Cardiac muscle cell (in vitro differentiated cells and primary cell): ENCODE measurements around the gene DENND5B. TPM values are rescaled to one million over a fixed set of nuclear protein-coding genes. Genes with fewer than 3 reads are reported as not detected.

ENCODE experiments used
- DNase-seq, 2 donors: peaks; one replicate each; pipeline versions ENCODE4 v3.0.0 to v3.0.0-alpha.2; 2010 to 2017; ENCODE audit warnings: low read depth in 1 of 2, low spot score in 1 of 2
- H3K27ac ChIP-seq: fragments of 200-600 bp; sonication (generic); 2 replicates; pipeline ENCODE4 v1.5.1; 2016
- H3K27me3 ChIP-seq: fragments of 200-600 bp; sonication (generic); 2 replicates; pipeline ENCODE4 v1.6.0; 2016; ENCODE audit warnings: control low read depth
- H3K36me3 ChIP-seq: fragments of 200-600 bp; sonication (generic); 2 replicates; pipeline ENCODE4 v1.5.1; 2016; ENCODE audit warnings: control low read depth
- H3K4me1 ChIP-seq: fragments of 200-600 bp; sonication (generic); 2 replicates; pipeline ENCODE4 v1.8.1; 2017; ENCODE audit warnings: low read depth, mild to moderate bottlenecking, mixed run types
- H3K4me3 ChIP-seq: fragments of 200-600 bp; sonication (generic); 2 replicates; pipeline ENCODE4 v1.5.1; 2016; ENCODE audit warnings: mild to moderate bottlenecking
- H3K9me3 ChIP-seq: fragments of 200-600 bp; sonication (generic); 2 replicates; pipeline ENCODE4 v1.5.1; 2017; ENCODE audit warnings: low read depth, mild to moderate bottlenecking, control low read depth
- polyA plus RNA-seq: library from polyadenylated mRNA; unstranded; fragments of >200 nt; fragmentation: Nextera tagmentation; extraction: Ambion mirVana; gene quantifications from 2 replicates; pipeline ENCODE4 v1.2.1, GENCODE V29; 2016
- total RNA-seq: library from RNA; depleted of rRNA; stranded (reverse); fragments of >200 nt; gene quantifications from 2 replicates; pipeline ENCODE4 v1.2.3, GENCODE V29; 2016
- TF ChIP-seq, protein P1 (sequence below): IDR thresholded peaks from 2 replicates; pipeline ENCODE4 v1.5.1; 2012; ENCODE audit warnings: low read depth, mild to moderate bottlenecking, low read length

The DENND5B gene
- 85.4 and 121 TPM in 2 replicates for total RNA-seq
- polyA plus RNA-seq: 40.4 and 71.6 TPM in 2 replicates

DNA sequence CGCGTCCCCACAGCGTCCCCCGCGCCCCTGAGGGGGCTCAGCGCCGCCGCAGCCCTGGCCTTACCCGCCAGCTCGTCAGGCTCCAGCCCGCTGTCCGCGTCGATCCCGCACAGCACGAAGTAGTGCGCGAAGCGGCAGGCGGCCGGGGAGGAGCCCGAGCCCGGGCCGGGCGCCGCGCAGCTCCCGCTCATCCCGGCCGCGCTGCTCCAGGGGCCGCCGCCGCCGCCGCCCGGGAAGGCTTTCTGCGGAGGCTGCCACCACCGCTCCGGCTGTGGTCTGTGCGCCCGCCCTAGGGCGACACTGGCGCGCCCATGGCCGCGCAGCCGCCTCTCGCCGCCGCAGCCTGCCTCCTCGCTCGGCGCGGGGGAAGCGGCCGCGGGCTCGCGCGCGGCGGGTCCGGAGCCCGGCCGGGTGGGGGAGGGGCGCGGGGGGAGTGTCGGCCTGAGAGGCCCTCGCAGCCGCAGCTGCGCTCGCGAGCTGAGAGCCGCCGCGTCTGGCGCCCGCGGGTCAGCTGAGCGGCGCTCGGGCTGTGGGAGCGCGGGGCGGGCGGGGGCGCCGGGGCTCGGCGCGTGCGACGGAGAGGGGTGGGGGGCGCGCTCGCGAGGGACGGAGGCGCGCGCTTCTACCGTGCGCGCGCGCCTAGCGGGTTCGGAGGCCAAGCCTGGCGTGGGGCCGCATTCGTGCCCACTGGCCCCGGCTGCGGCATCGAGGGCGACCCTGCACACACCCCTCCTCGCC lies at the start of gene DENND5B:
TSS of gene DENND5B (minus strand) at position 495 of the 738 bp plus-strand sequence. CDS start at position 191, 304 bp downstream.
- H3K4me1 ChIP-seq: peaks cover 27% of the 10 kb centered on the region
- no peaks in the 10 kb centered on the region for H3K36me3 ChIP-seq
- no peaks in the 10 kb centered on the region for H3K9me3 ChIP-seq
- TF ChIP-seq, protein P1, sequence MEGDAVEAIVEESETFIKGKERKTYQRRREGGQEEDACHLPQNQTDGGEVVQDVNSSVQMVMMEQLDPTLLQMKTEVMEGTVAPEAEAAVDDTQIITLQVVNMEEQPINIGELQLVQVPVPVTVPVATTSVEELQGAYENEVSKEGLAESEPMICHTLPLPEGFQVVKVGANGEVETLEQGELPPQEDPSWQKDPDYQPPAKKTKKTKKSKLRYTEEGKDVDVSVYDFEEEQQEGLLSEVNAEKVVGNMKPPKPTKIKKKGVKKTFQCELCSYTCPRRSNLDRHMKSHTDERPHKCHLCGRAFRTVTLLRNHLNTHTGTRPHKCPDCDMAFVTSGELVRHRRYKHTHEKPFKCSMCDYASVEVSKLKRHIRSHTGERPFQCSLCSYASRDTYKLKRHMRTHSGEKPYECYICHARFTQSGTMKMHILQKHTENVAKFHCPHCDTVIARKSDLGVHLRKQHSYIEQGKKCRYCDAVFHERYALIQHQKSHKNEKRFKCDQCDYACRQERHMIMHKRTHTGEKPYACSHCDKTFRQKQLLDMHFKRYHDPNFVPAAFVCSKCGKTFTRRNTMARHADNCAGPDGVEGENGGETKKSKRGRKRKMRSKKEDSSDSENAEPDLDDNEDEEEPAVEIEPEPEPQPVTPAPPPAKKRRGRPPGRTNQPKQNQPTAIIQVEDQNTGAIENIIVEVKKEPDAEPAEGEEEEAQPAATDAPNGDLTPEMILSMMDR: no peak
- H3K27ac ChIP-seq: peak within 1 kb of the TSS; percentile 100
- H3K27me3 ChIP-seq: no peaks in the 10 kb centered on the region
- peak within 1 kb of the TSS; percentile 99 for H3K4me3 ChIP-seq
- peak; percentile 88 to 94 for DNase-seq

DNA sequence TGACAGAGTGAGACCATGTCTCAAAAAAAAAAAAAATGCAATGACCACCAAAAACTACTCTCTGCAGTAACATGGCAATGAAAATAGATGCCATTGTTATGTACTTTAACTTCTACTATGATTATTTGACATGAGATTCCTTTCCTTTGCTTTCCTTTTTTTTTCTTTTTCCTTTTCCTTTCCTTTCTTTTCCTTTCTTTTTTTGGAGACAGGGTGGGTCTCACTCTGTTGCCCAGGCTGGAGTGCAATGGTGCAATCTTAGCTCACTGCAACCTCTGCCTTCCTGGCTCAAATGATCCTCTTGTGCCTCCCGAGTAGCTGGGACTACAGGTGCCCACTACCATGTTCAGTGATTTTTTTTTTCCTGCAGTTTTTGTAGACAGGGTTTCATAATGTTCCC lies 43.7 kb upstream of the DENND5B start:
- H3K9me3 ChIP-seq: no peaks in the 10 kb centered on the region
- no peaks in the 10 kb centered on the region for H3K27me3 ChIP-seq
- TF ChIP-seq, protein P1: no peak
- DNase-seq: no peak
- no peak overlapping the region for H3K27ac ChIP-seq
- peaks cover 24% of the 10 kb centered on the region for H3K4me1 ChIP-seq
- no peak overlapping the region for H3K4me3 ChIP-seq
- no peaks in the 10 kb centered on the region for H3K36me3 ChIP-seq

DNA sequence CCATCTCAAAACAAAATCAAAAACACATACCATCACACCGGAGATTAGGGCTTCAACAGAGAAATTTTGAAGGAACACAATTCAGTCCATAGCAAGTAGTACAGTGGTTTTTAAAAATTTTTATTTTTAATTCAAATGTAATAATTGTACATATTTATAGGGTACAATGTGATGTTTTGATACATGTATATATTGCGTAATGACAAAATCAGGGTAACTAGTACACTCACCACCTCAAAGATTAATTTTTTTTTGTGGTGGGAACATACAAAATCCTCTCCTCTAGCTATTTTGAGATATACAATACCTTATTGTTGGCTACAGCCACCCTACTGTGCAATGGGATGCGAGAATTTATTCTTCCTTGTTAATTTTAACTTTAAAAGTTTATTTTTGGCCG lies 42.5 kb upstream of the DENND5B start:
- H3K27me3 ChIP-seq: no peaks in the 10 kb centered on the region
- no peak overlapping the region for H3K27ac ChIP-seq
- no peak overlapping the region for H3K4me3 ChIP-seq
- no peaks in the 10 kb centered on the region for H3K36me3 ChIP-seq
- TF ChIP-seq, protein P1: no peak
- H3K9me3 ChIP-seq: no peaks in the 10 kb centered on the region
- no peak for DNase-seq
- peaks cover 30% of the 10 kb centered on the region for H3K4me1 ChIP-seq

DNA sequence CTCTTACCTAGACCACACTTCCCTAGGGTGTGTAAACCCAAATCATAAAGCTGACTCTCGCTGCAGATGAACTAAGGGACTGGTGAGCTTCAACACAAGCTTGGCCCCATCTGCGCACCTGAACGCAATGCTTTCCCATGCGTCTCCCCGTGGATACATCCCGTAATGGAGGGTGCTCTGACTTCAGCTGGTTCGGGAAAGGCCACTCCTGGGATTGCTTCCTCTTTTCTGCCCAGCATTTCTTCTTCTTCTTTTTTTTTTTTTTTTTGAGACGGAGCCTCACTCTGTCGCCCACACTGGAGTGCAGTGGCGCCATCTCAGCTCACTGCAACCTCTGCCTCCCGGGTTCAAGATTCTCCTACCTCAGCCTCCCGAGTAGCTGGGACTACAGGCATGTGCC lies 40.9 kb upstream of the DENND5B start:
- Histone ChIP-seq H3K36me3 (no peaks in the 10 kb centered on the region), H3K27ac (peak overlapping the region; percentile 98), H3K4me3 (no peak overlapping the region), H3K27me3 (no peaks in the 10 kb centered on the region), H3K4me1 (peaks cover 30% of the 10 kb centered on the region), H3K9me3 (no peaks in the 10 kb centered on the region)
- TF ChIP-seq, protein P1: no peak
- DNase-seq: no peak

DNA sequence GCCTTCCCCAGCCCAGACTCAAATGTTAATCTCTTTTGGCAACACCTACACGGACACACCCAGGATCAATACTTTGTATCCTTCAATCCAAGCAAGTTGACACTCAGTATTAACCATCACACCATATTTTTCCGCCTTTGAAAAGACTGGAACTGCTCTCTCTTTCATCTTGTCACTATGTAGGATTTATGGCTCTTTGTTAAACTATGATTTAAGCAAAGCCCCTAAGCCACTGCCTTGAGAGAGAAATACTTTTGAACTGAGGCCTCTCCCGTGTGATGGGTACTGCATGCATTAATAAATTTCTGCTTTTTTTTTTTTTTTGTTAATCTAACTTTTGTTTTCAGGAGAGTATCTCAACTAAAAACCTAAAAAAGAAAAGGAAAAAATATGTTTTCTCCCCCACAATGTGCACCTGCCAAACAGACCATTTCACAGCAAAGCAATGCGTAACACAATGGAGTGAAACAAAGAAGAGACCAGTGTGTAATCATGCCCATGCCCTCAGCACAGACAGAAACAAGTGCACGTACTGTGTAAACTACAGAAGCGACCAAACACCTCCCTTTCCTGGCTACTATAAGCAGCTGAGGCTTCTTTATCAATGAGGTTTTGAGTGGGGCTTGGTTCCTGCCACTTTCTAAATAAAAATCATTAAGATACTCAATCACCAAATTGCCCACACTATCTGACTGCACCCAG lies 40.2 kb upstream of the DENND5B start:
- H3K4me3 ChIP-seq: no peak overlapping the region
- H3K9me3 ChIP-seq: no peaks in the 10 kb centered on the region
- TF ChIP-seq, protein P1: no peak
- H3K4me1 ChIP-seq: peaks cover 27% of the 10 kb centered on the region
- peak overlapping the region; percentile 98 for H3K27ac ChIP-seq
- H3K27me3 ChIP-seq: no peaks in the 10 kb centered on the region
- no peaks in the 10 kb centered on the region for H3K36me3 ChIP-seq
- no peak for DNase-seq
